ENCODE measurements around the gene TTLL3. TPM values are rescaled to one million over a fixed set of nuclear protein-coding genes. Genes with fewer than 3 reads are reported as not detected.

Gene TTLL3
- total RNA-seq, 1 donor from 2014 or later, result 45.7 TPM

GRCh38 chr3:9876991-9877390, 66.9 kb downstream of the TTLL3 start:
- H3K9me3 Mint-ChIP-seq (ENCODE audit: unreplicated experiment), result no peaks in the 10 kb centered on the region
- no peaks in the 10 kb centered on the region for H3K36me3 Mint-ChIP-seq (ENCODE audit: unreplicated experiment)
- DNase-seq, result no peak
- H3K27me3 Mint-ChIP-seq (ENCODE audit: unreplicated experiment), result no peaks in the 10 kb centered on the region
- no peaks in the 10 kb centered on the region for H3K4me1 Mint-ChIP-seq (ENCODE audit: low read depth, unreplicated experiment)
- TF ChIP-seq CTCF (IDR thresholded peaks at IDR 0.05; ENCODE audit: partially characterized antibody, unreplicated experiment), result no peak
- H3K27ac Mint-ChIP-seq (ENCODE audit: unreplicated experiment), result no peak overlapping the region
- no peak overlapping the region for H3K4me3 Mint-ChIP-seq (ENCODE audit: unreplicated experiment)

DNA sequence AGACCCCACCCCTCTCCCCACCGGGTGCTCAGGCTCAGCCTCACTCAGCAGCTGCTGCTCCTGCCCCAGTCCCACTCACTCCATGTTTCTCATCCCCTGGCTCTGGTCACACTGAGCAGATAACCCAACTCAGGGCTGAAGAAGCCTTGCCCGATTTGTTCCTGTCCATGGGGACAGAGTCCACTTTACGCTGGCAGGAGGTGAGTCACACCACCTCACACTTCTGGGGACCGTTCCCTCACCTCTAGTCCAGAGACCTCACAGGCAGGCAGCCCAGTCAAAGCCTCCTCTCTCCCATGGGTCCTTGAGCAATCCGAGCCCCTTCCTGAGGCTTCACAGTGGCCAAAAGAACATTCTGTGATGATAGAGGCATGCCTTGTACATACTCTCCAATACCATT, 68.6 kb downstream of the TTLL3 start:
- Mint-ChIP-seq H3K4me1 (ENCODE audit: low read depth, unreplicated experiment) (no peaks in the 10 kb centered on the region), H3K27ac (ENCODE audit: unreplicated experiment) (no peak overlapping the region), H3K36me3 (ENCODE audit: unreplicated experiment) (no peaks in the 10 kb centered on the region), H3K9me3 (ENCODE audit: unreplicated experiment) (no peaks in the 10 kb centered on the region), H3K4me3 (ENCODE audit: unreplicated experiment) (no peak overlapping the region), H3K27me3 (ENCODE audit: unreplicated experiment) (no peaks in the 10 kb centered on the region)
- no peak for TF ChIP-seq CTCF (IDR thresholded peaks at IDR 0.05; ENCODE audit: partially characterized antibody, unreplicated experiment)
- no peak for DNase-seq

DNA sequence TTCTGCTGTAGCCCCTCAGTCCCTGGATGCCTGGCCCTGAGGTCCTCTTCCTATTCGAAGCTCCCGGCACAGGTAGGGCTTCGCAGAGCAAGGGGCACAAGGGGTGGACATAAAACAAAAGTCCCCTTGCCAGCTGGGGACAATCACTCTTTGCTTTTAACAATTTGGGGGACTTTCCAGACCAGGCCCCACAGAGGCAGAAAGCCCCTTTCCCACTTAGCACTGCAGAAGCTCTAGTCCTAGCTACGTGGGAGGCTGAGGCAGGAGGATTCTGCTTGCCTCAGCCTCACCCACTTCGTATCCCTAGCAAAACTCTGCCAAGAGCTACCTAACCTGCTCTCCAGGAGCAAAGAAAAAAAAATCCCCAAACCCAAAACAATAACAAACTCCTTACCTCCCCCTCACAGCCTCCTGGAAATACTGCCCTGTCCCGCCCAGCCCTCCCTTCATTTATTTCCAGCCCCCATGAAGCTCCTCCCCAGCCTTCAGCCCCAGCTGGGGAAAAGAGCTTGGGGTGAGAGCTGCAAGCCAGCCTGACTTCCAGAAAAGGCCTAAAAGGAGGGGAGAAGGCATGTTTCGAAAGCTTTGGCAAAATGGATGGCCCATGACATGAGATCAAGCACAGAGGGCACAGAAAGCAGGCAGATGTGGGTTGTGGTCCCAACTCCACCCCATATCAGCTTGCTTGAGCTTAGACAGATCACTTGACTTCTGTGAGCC, 69.9 kb downstream of the TTLL3 start, which contains the start of gene CIDEC:
TSS of gene CIDEC (minus strand) at position 424 of the 720 bp plus-strand sequence. CDS start 1,767 bp downstream, outside the sequence.
- TF ChIP-seq CTCF (IDR thresholded peaks at IDR 0.05; ENCODE audit: partially characterized antibody, unreplicated experiment), result no peak
- H3K27ac Mint-ChIP-seq (ENCODE audit: unreplicated experiment), result no peak within 1 kb of the TSS

GRCh38 chr3:9881441-9881840, 71.4 kb downstream of the TTLL3 start:
- DNase-seq, result no peak

More for the DNA sequence above, 69.9 kb downstream of the TTLL3 start, which contains the start of gene CIDEC:
- Mint-ChIP-seq H3K4me3 (ENCODE audit: unreplicated experiment) (no peak within 1 kb of the TSS), H3K27me3 (ENCODE audit: unreplicated experiment) (no peaks in the 10 kb centered on the region), H3K36me3 (ENCODE audit: unreplicated experiment) (no peaks in the 10 kb centered on the region), H3K9me3 (ENCODE audit: unreplicated experiment) (no peaks in the 10 kb centered on the region), H3K4me1 (ENCODE audit: low read depth, unreplicated experiment) (no peaks in the 10 kb centered on the region)
- no peak for DNase-seq

More at GRCh38 chr3:9881441-9881840, 71.4 kb downstream of the TTLL3 start:
- Mint-ChIP-seq H3K4me1 (ENCODE audit: low read depth, unreplicated experiment) (no peaks in the 10 kb centered on the region), H3K27ac (ENCODE audit: unreplicated experiment) (no peak overlapping the region), H3K27me3 (ENCODE audit: unreplicated experiment) (no peaks in the 10 kb centered on the region), H3K9me3 (ENCODE audit: unreplicated experiment) (no peaks in the 10 kb centered on the region), H3K36me3 (ENCODE audit: unreplicated experiment) (no peaks in the 10 kb centered on the region), H3K4me3 (ENCODE audit: unreplicated experiment) (no peak overlapping the region)
- no peak for TF ChIP-seq CTCF (IDR thresholded peaks at IDR 0.05; ENCODE audit: partially characterized antibody, unreplicated experiment)

All from glutamatergic neuron (in vitro differentiated cells).